ENCODE data around the gene NCAPD2.

- TF ChIP-seq POLR2A (IDR thresholded peaks at IDR 0.05): no peak
- TF ChIP-seq, protein P1, sequence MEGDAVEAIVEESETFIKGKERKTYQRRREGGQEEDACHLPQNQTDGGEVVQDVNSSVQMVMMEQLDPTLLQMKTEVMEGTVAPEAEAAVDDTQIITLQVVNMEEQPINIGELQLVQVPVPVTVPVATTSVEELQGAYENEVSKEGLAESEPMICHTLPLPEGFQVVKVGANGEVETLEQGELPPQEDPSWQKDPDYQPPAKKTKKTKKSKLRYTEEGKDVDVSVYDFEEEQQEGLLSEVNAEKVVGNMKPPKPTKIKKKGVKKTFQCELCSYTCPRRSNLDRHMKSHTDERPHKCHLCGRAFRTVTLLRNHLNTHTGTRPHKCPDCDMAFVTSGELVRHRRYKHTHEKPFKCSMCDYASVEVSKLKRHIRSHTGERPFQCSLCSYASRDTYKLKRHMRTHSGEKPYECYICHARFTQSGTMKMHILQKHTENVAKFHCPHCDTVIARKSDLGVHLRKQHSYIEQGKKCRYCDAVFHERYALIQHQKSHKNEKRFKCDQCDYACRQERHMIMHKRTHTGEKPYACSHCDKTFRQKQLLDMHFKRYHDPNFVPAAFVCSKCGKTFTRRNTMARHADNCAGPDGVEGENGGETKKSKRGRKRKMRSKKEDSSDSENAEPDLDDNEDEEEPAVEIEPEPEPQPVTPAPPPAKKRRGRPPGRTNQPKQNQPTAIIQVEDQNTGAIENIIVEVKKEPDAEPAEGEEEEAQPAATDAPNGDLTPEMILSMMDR (IDR thresholded peaks at IDR 0.05): no peak
These were observed 36.8 kb downstream of the NCAPD2 start for GRCh38 chr12:6530576-6531260.
